GM23338 (cell line): ENCODE data around the gene PERM1. TPM values are rescaled to one million over a fixed set of nuclear protein-coding genes. Genes with fewer than 3 reads are reported as not detected.

Experiments used
- ATAC-seq: fragments of 200-7000 bp; cut with Tn5 transposase; 3 replicates; pipeline ENCODE4 v1.9.1; 2020
- DNase-seq: peaks from one replicate; pipeline ENCODE4 v3.0.0-alpha.2; 2015; ENCODE audit warnings: low spot score
- H2AFZ ChIP-seq: fragments of 200-600 bp; sonication (generic); 2 replicates; pipeline ENCODE4 v1.8.0; 2016; ENCODE audit warnings: antibody characterized with exemption, mild to moderate bottlenecking, moderate library complexity
- H3F3A ChIP-seq: fragments of 200-600 bp; sonication (generic); replicated peaks from 2 replicates; pipeline ENCODE4 v1.8.0; 2017; ENCODE audit warnings: antibody characterized with exemption, mixed run types, low read depth
- H3K27ac ChIP-seq: fragments of 200-600 bp; sonication (generic); 2 replicates; pipeline ENCODE4 v1.6.1; 2016; ENCODE audit warnings: low read depth
- H3K27me3 ChIP-seq: fragments of 200-600 bp; sonication (generic); 2 replicates; pipeline ENCODE4 v1.8.0; 2016; ENCODE audit warnings: mild to moderate bottlenecking, mixed run types, moderate library complexity; ENCODE audit not compliant: insufficient read depth
- H3K36me3 ChIP-seq: fragments of 200-600 bp; sonication (generic); 2 replicates; pipeline ENCODE4 v1.8.0; 2016; ENCODE audit warnings: mild to moderate bottlenecking; ENCODE audit not compliant: insufficient read depth
- H3K4me1 ChIP-seq: fragments of 200-600 bp; sonication (generic); 2 replicates; pipeline ENCODE4 v1.8.0; 2016; ENCODE audit warnings: mild to moderate bottlenecking, moderate library complexity; ENCODE audit not compliant: insufficient read depth
- H3K4me2 ChIP-seq: fragments of 200-600 bp; sonication (generic); 2 replicates; pipeline ENCODE4 v1.7.1; 2017; ENCODE audit warnings: mixed run types
- H3K4me3 ChIP-seq: fragments of 200-600 bp; sonication (generic); 2 replicates; pipeline ENCODE4 v1.6.1; 2016; ENCODE audit warnings: mixed run types
- H3K79me2 ChIP-seq: fragments of 200-600 bp; sonication (generic); replicated peaks from 2 replicates; pipeline ENCODE4 v1.8.0; 2017; ENCODE audit warnings: mild to moderate bottlenecking; ENCODE audit not compliant: insufficient read depth
- H3K9me2 ChIP-seq: fragments of 200-600 bp; sonication (generic); 2 replicates; pipeline ENCODE4 v1.8.0; 2017; ENCODE audit not compliant: insufficient read depth
- H4K20me1 ChIP-seq: fragments of 200-600 bp; sonication (generic); replicated peaks from 2 replicates; pipeline ENCODE4 v1.8.0; 2017; ENCODE audit warnings: mild to moderate bottlenecking; ENCODE audit not compliant: insufficient read depth
- H3K27ac Mint-ChIP-seq: 2 replicates; pipeline ENCODE4 v1.8.0; 2020; ENCODE audit warnings: inconsistent platforms, mild to moderate bottlenecking, moderate library complexity, mixed read lengths
- H3K27me3 Mint-ChIP-seq: 3 replicates; pipeline ENCODE4 v1.8.0; 2022; ENCODE audit warnings: low read depth, mild to moderate bottlenecking, moderate library complexity, mixed read lengths, inconsistent platforms; ENCODE audit not compliant: insufficient read depth, poor library complexity
- H3K36me3 Mint-ChIP-seq: 3 replicates; pipeline ENCODE4 v1.8.0; 2021; ENCODE audit warnings: low read depth, mild to moderate bottlenecking, inconsistent platforms, moderate library complexity, mixed read lengths
- H3K4me1 Mint-ChIP-seq: 3 replicates; pipeline ENCODE4 v1.8.0; 2020; ENCODE audit warnings: mild to moderate bottlenecking, inconsistent platforms, mixed read lengths
- H3K4me3 Mint-ChIP-seq: 3 replicates; pipeline ENCODE4 v1.8.0; 2021; ENCODE audit warnings: moderate library complexity, mild to moderate bottlenecking, inconsistent platforms, mixed read lengths
- H3K9me3 Mint-ChIP-seq: 3 replicates; pipeline ENCODE4 v1.8.0; 2020; ENCODE audit warnings: moderate library complexity, mild to moderate bottlenecking, inconsistent platforms, mixed read lengths
- CTCF ChIP-seq, 2 experiments: fragments of 200-600 bp in 1 of 2; sonication (generic) in 1 of 2; conservative IDR thresholded peaks; 2 replicates each; pipeline versions ENCODE4 v1.5.1 to v1.6.1; 2016 to 2017; ENCODE audit warnings: antibody characterized with exemption in 2 of 2, low read depth in 2 of 2, mild to moderate bottlenecking in 2 of 2, moderate library complexity in 1 of 2
- ETS1 ChIP-seq: IDR thresholded peaks from 2 replicates; pipeline ENCODE4 v1.6.1; 2016; ENCODE audit warnings: antibody characterized with exemption
- EZH2 ChIP-seq: fragments of 200-600 bp; sonication (generic); IDR thresholded peaks from one replicate; pipeline ENCODE4 v1.8.0; 2017; ENCODE audit warnings: antibody characterized with exemption, mild to moderate bottlenecking, low read depth; ENCODE audit not compliant: unreplicated experiment
- EZH2phosphoT487 ChIP-seq: fragments of 200-600 bp; sonication (generic); IDR thresholded peaks from one replicate; pipeline ENCODE4 v1.8.1; 2018; ENCODE audit warnings: antibody characterized with exemption; ENCODE audit not compliant: unreplicated experiment
- JUNB ChIP-seq: IDR thresholded peaks from one replicate; pipeline ENCODE4 v1.6.1; 2016; ENCODE audit warnings: antibody characterized with exemption; ENCODE audit not compliant: unreplicated experiment
- POLR2AphosphoS5 ChIP-seq: IDR thresholded peaks from 2 replicates; pipeline ENCODE4 v1.6.1; 2016; ENCODE audit warnings: antibody characterized with exemption, low read depth
- REST ChIP-seq: IDR thresholded peaks from one replicate; pipeline ENCODE4 v1.6.1; 2018; ENCODE audit warnings: antibody characterized with exemption; ENCODE audit not compliant: unreplicated experiment
- ZNF462 ChIP-seq: fragments of 250-450 bp; sonication (Bioruptor Pico); IDR thresholded peaks from 2 replicates; pipeline ENCODE4 v1.5.0; 2020; ENCODE audit warnings: mild to moderate bottlenecking, moderate library complexity
- polyA plus RNA-seq: library from polyadenylated mRNA; unstranded; fragments of >200 nt; fragmentation: Nextera tagmentation; extraction: Ambion mirVana; gene quantifications from 2 replicates; pipeline ENCODE4 v1.2.1, GENCODE V29; 2016
- total RNA-seq: library from RNA; depleted of rRNA; stranded (reverse); fragments of >200 nt; shearing (Covaris generic); gene quantifications from 2 replicates; pipeline ENCODE4 v1.2.3, GENCODE V29; 2014

The PERM1 gene
- total and polyA plus RNA-seq, 2 experiments from 2014 or later: 1.1 TPM; not detected in 1

GRCh38 chr1:980137-980571, 1.7 kb downstream of the PERM1 start (continued):
- no peak for TF ChIP-seq ZNF462 (CRISPR knock-in tag)
- TF ChIP-seq CTCF (conservative IDR thresholded peaks at IDR 0.05; ENCODE audit: low read depth in 2 of 2): no peak
- TF ChIP-seq POLR2AphosphoS5: no peak
- no peak for TF ChIP-seq ETS1
- TF ChIP-seq EZH2phosphoT487: no peak

GRCh38 chr1:979744-980072, 2.2 kb downstream of the PERM1 start:
- Histone ChIP-seq H3K9me2 (no peaks in the 10 kb centered on the region), H3K4me3 (no peak overlapping the region), H3K27me3 (peaks cover 10% of the 10 kb centered on the region), H3K4me1 (no peaks in the 10 kb centered on the region; the same call in 1 of the 2 replicates), H3K4me2 (no peak overlapping the region), H4K20me1 (no peaks in the 10 kb centered on the region), H3F3A (no peaks in the 10 kb centered on the region), H3K27ac (no peak overlapping the region), H2AFZ (no peak overlapping the region), H3K79me2 (no peaks in the 10 kb centered on the region), H3K36me3 (no peaks in the 10 kb centered on the region)
- Mint-ChIP-seq H3K36me3 (peaks cover 5% of the 10 kb centered on the region), H3K9me3 (peaks cover 5% of the 10 kb centered on the region), H3K27ac (no peak overlapping the region), H3K4me1 (peaks cover 4% of the 10 kb centered on the region), H3K27me3 (peaks cover 31% of the 10 kb centered on the region), H3K4me3 (no peak overlapping the region)
- ATAC-seq: no peak
- no peak for DNase-seq
- TF ChIP-seq EZH2 (no peak), JUNB (no peak), ETS1 (no peak), REST (no peak), POLR2AphosphoS5 (no peak), CTCF (conservative IDR thresholded peaks at IDR 0.05; ENCODE audit: low read depth in 2 of 2) (no peak)
